Spleen (tissue), 11 donors: ENCODE data around the gene GPRIN2. TPM values are rescaled to one million over a fixed set of nuclear protein-coding genes. Genes with fewer than 3 reads are reported as not detected.

ENCODE experiments used
- DNase-seq: peaks from one replicate; pipeline ENCODE4 v3.0.0-alpha.2; 2020
- H3K27ac ChIP-seq, 8 donors: fragments of 200-600 bp; sonication (generic) in 7 of 8; 1 replicate in 4 of 8; 2 replicates in 4 of 8; pipeline versions ENCODE4 v1.5.0 to v1.8.0; 2016 to 2021; ENCODE audit warnings: inconsistent platforms in 4 of 8, mild to moderate bottlenecking in 4 of 8, moderate library complexity in 1 of 8
- H3K27me3 ChIP-seq, 7 donors: fragments of 200-600 bp; sonication (generic) in 6 of 7; replicated peaks in 1 of 7; 1 replicate in 4 of 7; 2 replicates in 3 of 7; pipeline versions ENCODE4 v1.5.0 to v1.8.0; 2016 to 2021; ENCODE audit warnings: inconsistent platforms in 3 of 7, mild to moderate bottlenecking in 1 of 7
- H3K36me3 ChIP-seq, 6 donors: fragments of 200-600 bp; sonication (generic) in 5 of 6; 1 replicate in 4 of 6; 2 replicates in 2 of 6; pipeline versions ENCODE4 v1.5.0 to v1.8.0; 2016 to 2021; ENCODE audit warnings: inconsistent platforms in 2 of 6
- H3K4me1 ChIP-seq, 6 donors: fragments of 200-600 bp; sonication (generic) in 5 of 6; 1 replicate in 3 of 6; 2 replicates in 3 of 6; pipeline versions ENCODE4 v1.5.0 to v1.8.0; 2016 to 2021; ENCODE audit warnings: inconsistent platforms in 3 of 6
- H3K4me3 ChIP-seq, 8 donors: fragments of 200-600 bp; sonication (generic) in 7 of 8; 1 replicate in 4 of 8; 2 replicates in 4 of 8; pipeline versions ENCODE4 v1.5.0 to v1.8.0; 2016 to 2021; ENCODE audit warnings: inconsistent platforms in 4 of 8, mild to moderate bottlenecking in 4 of 8, moderate library complexity in 2 of 8
- H3K9me3 ChIP-seq, 8 donors: fragments of 200-600 bp; sonication (generic) in 7 of 8; 1 replicate in 4 of 8; 2 replicates in 4 of 8; pipeline versions ENCODE4 v1.5.0 to v1.8.0; 2016 to 2021; ENCODE audit warnings: inconsistent platforms in 4 of 8
- POLR2A ChIP-seq, 3 donors: fragments of 450-650 bp; IDR thresholded peaks; one replicate each; pipeline ENCODE4 v1.5.1; 2017; ENCODE audit warnings: antibody characterized with exemption in 3 of 3, mild to moderate bottlenecking in 1 of 3
- POLR2AphosphoS5 ChIP-seq, 3 donors: sonication (generic); formaldehyde crosslinking; IDR thresholded peaks; one replicate each; pipeline ENCODE4 v1.5.1; 2017; ENCODE audit warnings: antibody characterized with exemption in 3 of 3
- WGBS, 5 donors: extraction: QIAGEN DNeasy Blood & Tissue Kit in 3 of 5; methylation state at CpG; one replicate each; pipeline versions ENCODE4 v1.1.5 to v1.1.7; 2013 to 2018; 5-methylcytosine and 5-hydroxymethylcytosine counted together
- intact Hi-C: fragments of 100-400 bp; cut with DNase I; formaldehyde crosslinking; loops from one replicate; pipeline ENCODE4 v1.15.0; 2023; ENCODE audit warnings: low total_unique reads
- polyA plus RNA-seq, 3 donors: library from polyadenylated mRNA; stranded (reverse); fragments of 200-250 nt; gene quantifications; one replicate each; pipeline ENCODE4 v1.2.1, GENCODE V29; 2013
- total RNA-seq, 7 donors: library from RNA; depleted of rRNA in 3 of 7; stranded (reverse); fragments of >200 nt in 3 of 7; fragmentation: NEBNext Ultra II Directional in 4 of 7; extraction: Animal tissue kit (Norgen Biotek cat#: 25700) in 4 of 7; gene quantifications; one replicate each; pipeline versions ENCODE4 v1.1.0 to v1.2.1, GENCODE V29; 2016 to 2021
- TF ChIP-seq, protein P1 (sequence below), 11 experiments: fragments of 200-600 bp in 7 of 11; fragments of 450-650 bp in 4 of 11; sonication (generic) in 4 of 11; IDR thresholded peaks in 8 of 11; conservative IDR thresholded peaks in 3 of 11; 1 replicate in 7 of 11; 2 replicates in 4 of 11; pipeline versions ENCODE4 v1.4.0 to v1.8.0; 2016 to 2021; ENCODE audit warnings: antibody characterized with exemption in 11 of 11, inconsistent platforms in 4 of 11, mild to moderate bottlenecking in 1 of 11
- donor health status: healthy with polysubstance abuse.
- donor health status: DM: no; HTN: no; CAD: no; lungs with moderate emphysema.
- donor health status: DM: no; HTN: no; CAD: no.
- donor health status: Bipolar disorder and iron deficiency.
- donor health status: healthy.
- donor health status: DM: no; HTN: no; CAD: no.
- donor health status: DM: yes; HTN: yes; CAD: no.

Gene GPRIN2
- total and polyA plus RNA-seq, 10 donors: not detected

DNA sequence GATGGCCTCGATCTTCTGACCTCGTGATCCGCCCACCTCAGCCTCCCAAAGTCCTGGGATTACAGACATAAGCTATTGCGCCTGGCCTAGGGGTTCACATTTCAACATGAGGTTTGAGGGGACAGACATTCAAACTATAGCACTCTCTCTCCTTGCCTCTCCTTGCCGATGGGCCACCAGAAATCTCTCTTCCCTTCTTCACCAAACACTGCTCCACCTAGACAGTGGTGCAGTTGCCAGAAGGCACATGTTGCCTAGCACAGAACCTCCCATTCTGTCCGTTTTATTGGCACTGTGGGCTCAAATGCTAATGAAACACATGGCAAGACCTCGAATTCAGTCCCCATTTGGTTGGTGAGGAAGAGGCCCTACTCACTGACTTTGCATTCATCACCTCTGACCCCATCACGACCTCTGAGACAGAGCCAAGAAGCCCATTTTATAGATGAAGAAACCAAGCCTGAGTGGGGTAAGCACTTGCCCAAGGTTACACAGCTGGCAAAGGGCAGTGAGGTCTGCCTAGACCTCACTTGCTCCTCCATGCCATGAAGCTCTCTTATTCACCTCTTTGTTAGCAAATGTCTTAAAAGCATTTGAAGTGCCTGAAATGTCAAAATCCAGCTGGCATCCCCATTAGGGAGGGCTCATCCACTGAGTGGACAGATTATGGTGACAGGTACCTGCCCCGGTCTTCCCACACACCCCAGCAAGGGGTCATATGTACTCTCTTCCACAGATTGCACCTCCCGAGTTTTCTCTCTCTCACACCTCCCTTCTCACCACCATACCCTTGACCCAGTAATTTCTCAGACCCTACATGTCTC is 34.0 kb downstream of the GPRIN2 start:
- 80 to 92% (median 87%) methylated on average over 10 of the region's 10 CpGs for WGBS, 5 donors
- H3K9me3 ChIP-seq: no peaks in the 10 kb centered on the region
- peaks cover 0 to 7% (median 0%) of the 10 kb centered on the region in 7 donors for H3K27me3 ChIP-seq
- peaks cover 0 to 8% (median 4%) of the 10 kb centered on the region in 6 donors for H3K4me1 ChIP-seq
- H3K27ac ChIP-seq: no peak overlapping the region
- TF ChIP-seq, protein P1, sequence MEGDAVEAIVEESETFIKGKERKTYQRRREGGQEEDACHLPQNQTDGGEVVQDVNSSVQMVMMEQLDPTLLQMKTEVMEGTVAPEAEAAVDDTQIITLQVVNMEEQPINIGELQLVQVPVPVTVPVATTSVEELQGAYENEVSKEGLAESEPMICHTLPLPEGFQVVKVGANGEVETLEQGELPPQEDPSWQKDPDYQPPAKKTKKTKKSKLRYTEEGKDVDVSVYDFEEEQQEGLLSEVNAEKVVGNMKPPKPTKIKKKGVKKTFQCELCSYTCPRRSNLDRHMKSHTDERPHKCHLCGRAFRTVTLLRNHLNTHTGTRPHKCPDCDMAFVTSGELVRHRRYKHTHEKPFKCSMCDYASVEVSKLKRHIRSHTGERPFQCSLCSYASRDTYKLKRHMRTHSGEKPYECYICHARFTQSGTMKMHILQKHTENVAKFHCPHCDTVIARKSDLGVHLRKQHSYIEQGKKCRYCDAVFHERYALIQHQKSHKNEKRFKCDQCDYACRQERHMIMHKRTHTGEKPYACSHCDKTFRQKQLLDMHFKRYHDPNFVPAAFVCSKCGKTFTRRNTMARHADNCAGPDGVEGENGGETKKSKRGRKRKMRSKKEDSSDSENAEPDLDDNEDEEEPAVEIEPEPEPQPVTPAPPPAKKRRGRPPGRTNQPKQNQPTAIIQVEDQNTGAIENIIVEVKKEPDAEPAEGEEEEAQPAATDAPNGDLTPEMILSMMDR (IDR thresholded peaks at IDR 0.05 in 8 of 11, conservative IDR thresholded peaks at IDR 0.05 in 3 of 11): no peak
- TF ChIP-seq POLR2AphosphoS5 (IDR thresholded peaks at IDR 0.05): no peak
- no peak for TF ChIP-seq POLR2A (IDR thresholded peaks at IDR 0.05)
- DNase-seq: peak; percentile 24
- intact Hi-C loops: no loop called here
- no peaks in the 10 kb centered on the region for H3K36me3 ChIP-seq
- H3K4me3 ChIP-seq: no peak overlapping the region

DNA sequence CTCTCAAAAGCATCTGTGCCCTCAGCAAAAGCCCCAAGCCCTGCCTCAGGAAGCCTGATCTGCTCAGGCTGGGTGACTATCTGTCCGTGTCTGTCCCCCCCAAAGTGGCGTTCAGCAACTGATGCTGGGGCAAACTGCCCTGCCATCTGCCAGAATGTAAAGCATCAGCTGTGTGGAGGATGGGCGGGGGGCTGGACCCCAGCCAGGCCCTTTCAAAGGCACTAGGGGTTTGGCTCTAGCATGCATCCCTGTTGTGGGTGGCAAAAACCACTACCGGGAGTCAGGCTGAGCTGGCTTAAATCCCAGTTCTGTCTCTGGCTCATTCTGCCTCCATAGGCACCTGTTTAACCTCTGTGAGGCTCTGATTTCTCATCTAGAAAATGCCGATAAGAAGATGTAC is 35.5 kb downstream of the GPRIN2 start:
- H3K36me3 ChIP-seq: no peaks in the 10 kb centered on the region
- H3K4me3 ChIP-seq: no peak overlapping the region
- intact Hi-C loops: no loop called here
- no peak for TF ChIP-seq POLR2AphosphoS5 (IDR thresholded peaks at IDR 0.05)
- TF ChIP-seq, protein P1 (IDR thresholded peaks at IDR 0.05 in 8 of 11, conservative IDR thresholded peaks at IDR 0.05 in 3 of 11): no peak
- no peaks in the 10 kb centered on the region for H3K9me3 ChIP-seq
- H3K27me3 ChIP-seq: peaks cover 0 to 7% (median 0%) of the 10 kb centered on the region in 7 donors
- WGBS, 5 donors: 66 to 83% (median 77%) methylated on average over 5 of the region's 5 CpGs
- H3K4me1 ChIP-seq: peaks cover 0 to 8% (median 4%) of the 10 kb centered on the region in 6 donors
- no peak overlapping the region for H3K27ac ChIP-seq
- peak; percentile 70 for DNase-seq

DNA sequence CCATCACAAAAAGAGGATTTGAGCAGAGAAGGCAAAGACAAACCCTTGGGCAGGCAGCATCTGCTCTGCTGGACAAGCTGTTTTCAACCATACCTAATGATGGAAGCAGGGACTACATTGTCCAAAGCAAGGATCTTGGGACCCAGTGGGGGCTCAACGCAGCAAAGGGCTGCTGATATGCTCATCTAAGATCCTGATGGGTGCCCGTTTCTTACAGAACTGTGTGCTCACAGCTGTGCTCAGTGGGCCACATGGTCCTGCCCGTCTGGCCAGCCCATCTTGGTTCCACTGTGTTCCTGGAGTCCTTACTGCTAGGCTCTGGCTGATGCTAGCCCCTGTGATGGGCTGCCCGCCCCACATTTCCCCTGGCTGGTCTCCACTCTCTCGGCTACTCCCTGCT is 36.1 kb downstream of the GPRIN2 start:
- Histone ChIP-seq H3K4me3 (no peak overlapping the region), H3K9me3 (no peaks in the 10 kb centered on the region), H3K27me3 (peaks cover 0 to 7% (median 0%) of the 10 kb centered on the region in 7 donors), H3K4me1 (peaks cover 0 to 8% (median 4%) of the 10 kb centered on the region in 6 donors), H3K36me3 (no peaks in the 10 kb centered on the region), H3K27ac (no peak overlapping the region)
- 77 to 88% (median 83%) methylated on average over 5 of the region's 5 CpGs for WGBS, 5 donors
- TF ChIP-seq, protein P1 (IDR thresholded peaks at IDR 0.05 in 8 of 11, conservative IDR thresholded peaks at IDR 0.05 in 3 of 11): no peak
- TF ChIP-seq POLR2AphosphoS5 (IDR thresholded peaks at IDR 0.05): no peak
- no peak for TF ChIP-seq POLR2A (IDR thresholded peaks at IDR 0.05)
- intact Hi-C loops: no loop called here
- peak; percentile 75 for DNase-seq

DNA sequence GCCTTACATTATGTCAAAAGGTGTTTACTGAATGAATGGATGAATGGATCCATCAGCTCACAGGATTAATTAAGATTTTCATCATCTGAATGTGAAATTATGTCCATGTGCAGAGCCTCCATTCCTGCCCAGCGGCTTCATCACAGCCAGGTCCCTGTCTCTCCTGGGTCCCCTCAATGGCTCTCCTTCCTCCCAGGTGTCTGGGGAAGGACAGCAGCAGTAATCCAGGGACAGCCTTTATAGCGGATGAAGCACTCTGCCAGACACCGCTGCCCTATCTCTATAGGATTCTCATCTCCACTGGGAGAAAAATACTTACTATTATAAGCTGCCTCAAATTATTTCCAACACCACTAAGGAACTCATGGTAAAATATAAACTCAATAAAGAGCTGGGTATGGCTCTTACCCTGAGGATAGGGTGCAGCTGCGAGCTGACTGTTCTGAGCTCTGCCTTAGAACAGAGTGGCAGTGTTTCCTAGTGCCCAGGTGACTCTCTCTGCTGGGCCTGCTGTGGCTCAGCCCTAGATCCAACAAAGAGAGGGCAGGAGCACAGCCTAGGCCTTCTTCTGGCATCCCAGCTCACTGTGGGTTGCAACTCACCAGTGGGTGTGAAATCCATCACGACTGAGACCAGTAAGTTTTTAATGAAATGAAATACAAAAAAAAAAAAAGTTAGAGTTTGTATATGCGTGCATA is 38.3 kb downstream of the GPRIN2 start:
- H3K4me3 ChIP-seq: no peak overlapping the region
- no peaks in the 10 kb centered on the region for H3K9me3 ChIP-seq
- no peak overlapping the region for H3K27ac ChIP-seq
- H3K36me3 ChIP-seq: no peaks in the 10 kb centered on the region
- WGBS, 5 donors: 88 to 96% (median 92%) methylated on average over 6 of the region's 6 CpGs
- H3K4me1 ChIP-seq: no peaks in the 10 kb centered on the region
- intact Hi-C loops: no loop called here
- TF ChIP-seq, protein P1 (IDR thresholded peaks at IDR 0.05 in 8 of 11, conservative IDR thresholded peaks at IDR 0.05 in 3 of 11): no peak
- TF ChIP-seq POLR2AphosphoS5 (IDR thresholded peaks at IDR 0.05) (no peak), POLR2A (IDR thresholded peaks at IDR 0.05) (no peak)
- H3K27me3 ChIP-seq: peaks cover 0 to 12% (median 0%) of the 10 kb centered on the region in 7 donors
- peak; percentile 64 for DNase-seq
